Measurements from ENCODE around the gene BUB1B.
A peak's percentile ranks its signal among the peaks of the same experiment; 100 is the strongest.

Gene BUB1B

GRCh38 chr15:40183636-40184463 lies 23.0 kb downstream of the BUB1B start:
- no peak for DNase-seq

DNA sequence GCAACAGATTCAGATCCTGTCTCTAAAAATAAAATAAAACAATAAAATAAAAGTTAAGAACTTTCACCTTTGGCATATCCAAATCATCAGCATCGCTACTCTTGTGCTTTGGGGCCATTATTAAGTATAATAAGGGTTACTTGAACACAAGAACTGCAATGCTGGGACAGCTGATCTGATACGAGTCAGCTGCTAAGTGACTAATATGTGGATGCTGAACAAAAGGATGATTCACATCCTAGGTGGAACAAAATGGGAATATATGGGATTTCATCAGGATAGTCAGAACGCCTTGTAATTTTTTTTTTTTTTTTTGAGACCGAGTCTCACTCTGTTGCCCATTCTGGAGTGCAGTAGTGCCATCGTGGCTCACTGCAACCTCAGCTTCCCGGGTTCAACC lies 29.7 kb downstream of the BUB1B start:
- DNase-seq, result no peak

GRCh38 chr15:40192942-40193341 lies 32.1 kb downstream of the BUB1B start:
- no peak for DNase-seq

DNA sequence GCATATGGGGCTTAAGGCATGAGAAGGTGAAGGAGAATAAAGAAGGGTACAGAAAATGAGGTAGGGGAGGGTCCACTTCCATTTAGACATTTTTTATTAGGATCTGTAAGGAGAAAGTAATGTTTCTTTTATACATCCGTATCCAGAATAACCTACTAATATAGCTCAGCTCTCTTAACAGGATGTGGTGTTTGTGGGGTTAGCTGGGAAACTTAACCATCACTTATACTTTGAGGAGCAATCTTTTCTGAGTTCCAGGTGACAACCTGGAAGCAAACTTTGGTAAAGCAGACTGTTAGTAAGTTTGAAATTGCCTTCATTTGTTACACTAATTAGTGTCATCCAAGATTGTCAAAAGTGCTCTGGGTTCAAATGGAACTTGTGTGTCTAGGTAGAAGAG lies 36.6 kb downstream of the BUB1B start:
- DNase-seq, result no peak

- DNase-seq, result no peak
These were observed 37.7 kb downstream of the BUB1B start for GRCh38 chr15:40198355-40199085.

GRCh38 chr15:40204100-40204499 lies 43.2 kb downstream of the BUB1B start:
- no peak for DNase-seq

- peak; percentile 28 to 45 for DNase-seq
These were observed 56.4 kb downstream of the BUB1B start for GRCh38 chr15:40217166-40217824.

GRCh38 chr15:40219801-40220200 lies 58.9 kb downstream of the BUB1B start:
- no peak for DNase-seq

- no peak for DNase-seq
These were observed 61.3 kb downstream of the BUB1B start for GRCh38 chr15:40222131-40222530.

- no peak for DNase-seq
These were observed 65.9 kb downstream of the BUB1B start for GRCh38 chr15:40226736-40227135.

DNA sequence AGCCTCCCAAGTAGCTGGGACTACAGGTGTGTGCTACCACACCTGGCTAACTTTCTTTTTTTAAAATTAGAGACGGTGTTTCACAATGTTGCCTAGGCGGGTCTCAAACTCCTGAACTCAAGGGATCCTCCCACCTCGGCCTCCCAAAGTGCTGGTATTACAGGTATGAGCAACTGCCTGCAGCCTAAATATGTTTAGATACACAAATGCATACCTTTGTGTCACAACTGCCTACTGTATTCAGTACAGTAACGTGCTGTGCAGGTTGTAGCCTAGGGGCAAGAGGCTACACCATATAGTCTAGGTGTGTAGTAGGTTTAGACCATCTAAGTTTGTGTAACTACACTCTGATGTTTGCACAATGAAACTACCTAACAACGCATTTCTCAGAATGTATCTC lies 68.4 kb downstream of the BUB1B start:
- DNase-seq, result no peak

- DNase-seq, result no peak
These were observed 69.1 kb downstream of the BUB1B start for GRCh38 chr15:40229956-40230355.

DNA sequence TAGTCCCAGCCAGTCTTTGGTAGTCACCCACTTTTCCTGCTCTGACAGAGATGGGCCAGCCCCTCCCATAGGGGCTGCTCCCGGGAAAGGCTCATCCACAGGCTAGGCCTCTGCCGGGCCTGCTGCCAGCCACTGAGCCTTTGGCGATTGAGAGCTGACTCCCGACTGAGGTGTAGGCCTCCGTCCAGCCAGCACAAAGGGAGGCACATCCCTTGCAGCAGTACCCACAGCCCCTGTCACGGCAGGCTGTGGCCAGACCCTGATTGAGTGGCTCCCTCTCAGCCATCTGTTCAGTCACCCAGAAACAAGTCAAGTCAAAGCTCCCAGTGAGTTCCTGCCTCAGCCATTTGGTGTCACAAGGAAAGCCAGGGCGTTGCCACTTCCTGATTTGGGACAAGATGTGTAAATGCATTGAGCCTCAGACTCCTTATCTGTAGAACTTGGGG lies 71.8 kb downstream of the BUB1B start:
- DNase-seq, result no peak

DNA sequence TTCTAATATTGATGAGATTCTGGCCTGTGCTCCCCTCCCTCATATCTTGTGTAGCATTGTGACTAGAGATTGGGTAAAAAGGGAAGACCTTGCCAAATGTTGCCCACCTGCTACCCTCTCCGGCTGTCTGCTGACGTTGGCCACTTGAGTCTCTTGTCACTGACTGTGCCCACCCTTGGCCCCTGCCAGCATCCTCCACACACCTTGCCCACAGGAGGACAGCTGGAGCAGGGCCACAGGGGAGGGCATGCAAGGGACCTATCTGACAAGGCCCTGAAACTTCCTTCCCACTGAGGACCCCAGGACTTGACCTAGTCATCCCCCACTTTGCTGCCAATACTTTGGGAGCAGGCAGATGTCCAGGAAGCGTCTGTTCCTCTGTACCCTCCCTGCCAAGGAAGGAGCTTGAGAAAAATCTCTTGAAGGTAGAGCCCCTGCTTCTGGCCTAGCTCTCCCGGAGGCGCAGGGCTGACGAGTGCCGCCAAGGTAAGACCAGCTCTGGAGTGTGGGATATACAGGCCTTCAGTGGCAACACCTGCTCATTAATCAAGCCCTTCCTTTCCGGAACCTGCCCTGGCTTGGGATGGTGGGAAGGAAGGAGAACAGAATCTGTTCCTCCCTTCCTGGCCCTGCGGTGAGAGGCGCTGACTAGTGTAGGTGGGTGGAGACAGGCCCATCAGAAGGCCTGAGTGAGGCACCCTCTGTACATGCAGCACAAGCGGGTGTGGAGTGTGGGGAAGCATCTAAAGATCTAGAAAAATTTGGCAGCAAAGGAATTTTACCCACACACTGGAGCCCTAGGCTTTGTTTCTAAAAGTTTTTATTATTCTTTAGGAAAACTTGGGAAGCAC lies 73.1 kb downstream of the BUB1B start:
- DNase-seq, result no peak

DNA sequence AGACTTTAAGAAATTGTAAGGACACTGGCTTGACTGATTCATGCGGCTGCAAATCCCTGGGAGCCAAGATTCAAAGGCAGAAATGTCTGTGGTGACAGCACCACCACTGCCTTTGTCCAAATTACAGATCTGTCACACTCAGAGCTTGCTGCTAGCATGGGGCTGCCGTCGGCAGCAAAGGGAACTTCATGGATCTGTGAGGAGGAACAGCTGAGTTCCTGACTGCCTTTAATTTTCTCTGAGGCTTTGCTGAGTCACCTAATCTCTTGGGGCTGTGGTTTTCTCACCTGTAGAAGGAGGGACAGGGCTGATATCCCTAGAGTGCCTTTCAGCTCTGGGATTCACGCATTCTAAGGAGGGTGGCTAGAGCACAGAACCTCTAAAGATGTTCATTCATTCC lies 73.9 kb downstream of the BUB1B start:
- no peak for DNase-seq

DNA sequence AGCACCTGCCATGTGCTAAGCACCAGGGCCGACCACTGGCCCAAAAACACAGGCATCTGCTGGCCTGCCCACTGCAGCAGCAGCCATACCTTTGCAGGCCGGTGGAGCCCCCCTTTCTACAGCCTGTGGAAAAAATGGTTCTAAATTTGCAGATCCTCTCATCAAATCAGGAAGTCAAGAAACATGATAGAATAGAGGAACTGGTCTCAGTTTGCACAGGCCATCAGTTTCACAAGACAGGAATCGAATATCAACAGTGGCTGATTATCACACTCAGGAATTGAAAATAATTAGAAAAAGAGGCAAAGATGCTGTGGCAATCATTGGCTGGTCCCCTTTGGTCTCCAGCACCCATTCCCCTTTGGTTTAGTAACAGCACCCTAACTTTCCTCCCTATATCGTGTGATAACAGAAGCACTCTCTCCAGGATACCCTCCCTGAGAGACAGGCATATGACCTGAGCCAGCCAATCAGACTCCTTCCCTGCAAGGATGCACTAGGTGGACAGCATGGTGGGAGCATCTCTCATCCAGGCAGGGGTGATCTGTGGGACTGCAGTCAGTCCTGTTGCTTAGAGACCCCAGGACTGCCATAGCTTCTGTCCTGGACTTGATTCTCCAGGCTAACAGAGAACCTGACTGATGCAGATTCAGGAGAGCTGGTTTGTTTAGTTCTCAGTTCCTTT lies 74.5 kb downstream of the BUB1B start:
- DNase-seq, result no peak

GRCh38 chr15:40238532-40239403 lies 77.9 kb downstream of the BUB1B start, which contains the start of gene PAK6:
PAK6 (plus strand) TSS chr15:40239063; CDS start chr15:40264786, 25,723 bp downstream.
- DNase-seq, result peak; percentile 20 to 25

GRCh38 chr15:40239404-40239692 lies 78.5 kb downstream of the BUB1B start:
- no peak for DNase-seq

- DNase-seq, result no peak
These were observed 79.1 kb downstream of the BUB1B start for GRCh38 chr15:40239693-40240618.

- no peak for DNase-seq
These were observed 79.9 kb downstream of the BUB1B start for GRCh38 chr15:40240619-40241221.

Measured in activated CD4-positive, alpha-beta T cell treated with anti-CD3 and anti-CD28 coated beads for 4 hours (primary cell).